Fibroblast of gingiva (primary cell): ENCODE results near the gene ATP6V1C2.

Experiments used
- DNase-seq: peaks from one replicate; pipeline ENCODE4 v3.0.0-alpha.2; 2011; ENCODE audit warnings: low read depth

The ATP6V1C2 gene

GRCh38 chr2:10732924-10733565, 11.6 kb downstream of the ATP6V1C2 start:
- DNase-seq, result no peak

- no peak for DNase-seq
Measured at GRCh38 chr2:10733566-10733925, 12.1 kb downstream of the ATP6V1C2 start.

- DNase-seq, result no peak
Measured at GRCh38 chr2:10733980-10734379, 12.6 kb downstream of the ATP6V1C2 start.

DNA sequence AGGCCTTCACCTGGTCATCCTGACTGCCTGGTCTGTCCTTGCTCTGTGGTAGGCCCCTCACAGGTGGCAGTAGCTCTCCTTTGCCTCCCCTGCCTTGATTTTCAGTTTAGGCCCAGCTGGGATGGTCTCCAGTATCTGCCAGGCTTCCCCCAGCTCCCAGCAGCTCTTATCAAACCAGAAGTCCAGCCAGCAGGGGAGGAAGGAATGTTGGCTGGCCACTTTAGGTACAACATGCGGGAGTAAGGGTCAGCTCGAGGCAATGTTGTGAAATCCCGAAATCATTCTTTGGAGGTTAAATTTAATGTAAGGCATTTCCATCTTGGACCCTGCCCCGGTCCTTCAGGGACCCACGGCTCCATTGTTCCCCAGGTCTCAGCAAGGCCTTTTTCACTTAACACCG, 16.8 kb downstream of the ATP6V1C2 start:
- DNase-seq, result no peak

- DNase-seq, result no peak
Measured at GRCh38 chr2:10740226-10740625, 18.8 kb downstream of the ATP6V1C2 start.

- DNase-seq, result no peak
Measured at GRCh38 chr2:10741139-10741538, 19.7 kb downstream of the ATP6V1C2 start.

DNA sequence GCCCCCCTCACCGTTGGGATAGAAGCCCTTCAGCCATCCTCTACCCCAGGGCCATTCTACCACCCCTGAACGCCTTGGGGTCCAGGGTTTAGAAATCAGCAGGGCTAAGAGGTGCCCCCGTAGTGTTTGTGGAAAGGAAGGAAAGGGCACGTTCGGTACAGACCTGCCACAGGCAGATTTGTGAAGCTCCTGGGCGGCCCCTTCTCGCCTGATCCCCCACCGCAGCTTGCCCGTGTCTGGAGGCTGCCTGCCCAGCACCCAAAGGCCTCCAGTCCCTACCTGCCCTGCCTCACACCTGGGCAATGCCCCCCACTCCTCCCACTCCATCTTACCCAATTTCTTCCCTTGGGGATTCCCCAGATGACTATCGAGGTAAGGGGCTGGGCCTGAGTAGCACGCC, 21.2 kb downstream of the ATP6V1C2 start:
- DNase-seq, result no peak

DNA sequence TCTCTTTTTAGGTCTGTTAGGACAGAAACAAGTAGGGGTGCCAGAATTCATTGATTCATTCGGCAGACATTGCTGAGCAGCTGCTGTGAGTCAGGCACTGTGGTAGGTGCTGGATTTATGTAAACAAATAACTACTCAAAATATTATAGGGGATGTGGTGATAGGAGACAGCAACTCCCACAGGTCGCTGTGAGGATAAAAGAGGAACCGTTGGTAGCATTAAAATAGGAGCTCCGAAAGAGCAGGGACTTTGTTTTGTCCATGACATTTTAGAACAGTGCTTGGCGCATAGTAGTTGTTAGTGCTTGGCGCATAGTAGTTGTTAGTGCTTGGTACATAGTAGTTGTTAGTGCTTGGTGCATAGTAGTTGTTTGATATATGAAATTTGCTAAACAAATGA, 29.2 kb downstream of the ATP6V1C2 start:
- no peak for DNase-seq

DNA sequence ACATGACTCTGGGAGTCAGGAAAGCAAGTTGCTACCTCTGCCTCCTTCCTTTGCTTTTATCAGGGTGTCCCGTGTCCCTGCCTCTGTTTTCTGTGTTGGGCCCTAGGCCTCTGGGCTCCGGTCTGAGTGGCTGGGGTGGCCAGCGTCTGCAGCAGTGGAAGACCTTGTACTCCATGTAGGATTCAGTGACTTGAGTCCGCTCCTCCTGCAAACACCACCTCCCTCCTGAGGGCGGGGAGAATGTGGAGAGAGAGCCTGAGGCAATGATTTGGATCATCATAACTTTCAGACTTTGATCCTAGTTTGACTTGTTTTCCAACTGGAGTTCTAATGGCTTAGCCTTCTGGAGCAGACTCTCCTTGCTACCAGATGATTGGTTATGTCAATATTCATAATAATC, 30.8 kb downstream of the ATP6V1C2 start:
- no peak for DNase-seq

- no peak for DNase-seq
Measured at GRCh38 chr2:10753156-10753555, 31.7 kb downstream of the ATP6V1C2 start.

GRCh38 chr2:10753876-10754275, 32.4 kb downstream of the ATP6V1C2 start:
- no peak for DNase-seq

DNA sequence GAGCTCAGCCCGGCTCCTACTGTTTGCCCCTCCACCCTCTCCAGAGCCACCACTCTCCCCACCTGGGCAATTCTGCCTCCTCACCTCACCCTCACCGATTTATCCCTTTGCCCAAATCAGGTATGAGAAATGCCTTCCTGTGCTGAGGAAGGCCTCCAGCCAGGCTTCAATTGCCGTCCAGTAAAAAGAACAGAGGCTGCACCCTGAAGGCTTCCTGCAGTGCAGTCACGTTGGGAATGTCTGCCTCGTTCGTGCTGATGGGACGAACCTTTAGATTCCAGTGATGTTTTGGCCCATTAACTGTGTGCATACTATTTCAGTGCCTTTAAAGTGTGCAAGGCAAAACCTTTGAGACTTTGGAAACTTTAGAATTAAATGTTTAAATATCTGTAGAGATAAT, 34.2 kb downstream of the ATP6V1C2 start:
- no peak for DNase-seq

DNA sequence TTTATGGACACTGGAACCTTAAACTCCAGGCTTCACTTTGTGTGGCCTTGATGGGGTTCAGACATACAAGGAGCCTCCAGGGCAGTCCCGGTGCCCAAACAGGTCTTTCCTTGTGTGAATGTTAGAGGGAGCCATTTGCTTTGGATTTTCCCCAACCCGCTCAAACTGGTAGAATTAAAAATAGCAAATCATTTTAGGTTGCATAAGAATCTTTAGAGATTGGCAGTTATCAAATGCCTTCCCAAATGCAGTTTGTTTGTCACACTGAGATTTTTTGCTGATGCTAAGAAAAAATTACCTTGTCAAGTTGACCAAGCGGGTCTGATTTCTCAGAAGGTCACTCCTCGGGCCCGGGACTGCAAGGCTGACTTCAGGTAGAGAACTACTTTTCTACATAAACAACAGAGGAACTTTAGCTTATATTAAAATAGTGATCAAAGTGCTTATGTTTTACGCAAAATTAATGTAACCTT, 36.4 kb downstream of the ATP6V1C2 start:
- DNase-seq, result no peak

DNA sequence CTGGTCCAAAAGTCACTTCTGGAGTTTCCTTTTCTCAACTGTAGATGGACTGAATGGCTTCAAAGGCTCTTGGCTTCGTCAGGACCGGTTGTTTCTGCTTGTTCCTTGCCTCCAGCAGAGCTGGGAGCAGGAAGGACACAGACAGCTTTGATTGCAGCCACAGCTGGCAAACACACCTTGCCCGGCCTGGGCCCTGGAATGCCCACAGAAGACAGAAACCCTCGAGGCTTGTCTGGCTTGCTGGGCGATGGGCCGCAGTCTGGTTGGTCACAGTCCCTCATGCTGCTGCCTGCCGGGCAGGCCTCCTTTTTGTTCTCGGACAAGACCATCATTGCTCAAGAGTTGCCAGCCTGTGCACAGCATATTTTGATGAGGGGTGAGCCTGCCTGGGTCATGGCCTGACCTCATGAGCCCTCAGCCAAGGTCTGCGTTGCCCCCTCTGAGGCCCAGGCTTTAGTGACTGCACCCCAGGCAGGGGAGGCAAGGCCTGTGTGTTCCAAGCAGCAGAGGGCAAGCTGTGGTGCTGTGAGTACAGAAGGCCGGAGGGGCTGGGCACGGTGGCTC, 37.8 kb downstream of the ATP6V1C2 start:
- no peak for DNase-seq

GRCh38 chr2:10760794-10761504, 39.5 kb downstream of the ATP6V1C2 start:
- no peak for DNase-seq

DNA sequence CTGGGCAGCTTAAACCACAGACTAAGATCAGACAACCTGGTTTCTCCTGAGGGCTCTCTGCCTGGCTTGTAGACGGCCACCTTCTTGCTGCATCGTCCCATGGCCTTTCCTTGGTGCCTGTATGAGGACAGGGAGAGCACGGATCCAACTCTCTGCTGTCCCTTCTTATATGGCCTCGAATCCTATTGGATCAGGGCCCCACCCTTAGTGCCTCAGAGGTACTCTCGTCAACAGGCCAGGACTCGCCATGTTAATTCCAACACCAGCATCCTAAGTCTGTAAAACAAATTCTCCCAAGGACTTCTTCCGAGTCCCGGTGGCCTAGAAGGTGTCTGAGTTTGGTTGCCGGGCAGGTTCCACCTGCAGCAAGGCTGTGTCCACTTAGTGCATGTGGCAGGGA, 40.2 kb downstream of the ATP6V1C2 start:
- no peak for DNase-seq

- no peak for DNase-seq
Measured at GRCh38 chr2:10762651-10763460, 41.4 kb downstream of the ATP6V1C2 start.

DNA sequence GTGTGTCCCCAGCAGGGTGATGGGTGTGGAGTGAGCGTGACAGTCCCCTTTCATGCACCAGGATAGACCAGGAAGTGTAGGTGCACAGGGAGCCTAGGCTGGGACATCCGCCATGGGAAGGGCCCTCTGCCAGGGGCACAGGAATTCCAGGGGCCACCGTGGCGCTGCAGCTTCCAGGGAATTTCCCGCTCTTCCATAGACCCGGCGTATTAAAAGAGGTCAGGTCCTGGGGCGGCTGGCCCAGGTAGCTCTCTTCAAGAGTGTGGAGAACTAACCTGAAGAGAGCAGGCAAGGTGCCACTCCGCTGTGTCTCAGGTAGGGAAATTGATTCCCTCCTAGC, 42.0 kb downstream of the ATP6V1C2 start:
- DNase-seq, result no peak

DNA sequence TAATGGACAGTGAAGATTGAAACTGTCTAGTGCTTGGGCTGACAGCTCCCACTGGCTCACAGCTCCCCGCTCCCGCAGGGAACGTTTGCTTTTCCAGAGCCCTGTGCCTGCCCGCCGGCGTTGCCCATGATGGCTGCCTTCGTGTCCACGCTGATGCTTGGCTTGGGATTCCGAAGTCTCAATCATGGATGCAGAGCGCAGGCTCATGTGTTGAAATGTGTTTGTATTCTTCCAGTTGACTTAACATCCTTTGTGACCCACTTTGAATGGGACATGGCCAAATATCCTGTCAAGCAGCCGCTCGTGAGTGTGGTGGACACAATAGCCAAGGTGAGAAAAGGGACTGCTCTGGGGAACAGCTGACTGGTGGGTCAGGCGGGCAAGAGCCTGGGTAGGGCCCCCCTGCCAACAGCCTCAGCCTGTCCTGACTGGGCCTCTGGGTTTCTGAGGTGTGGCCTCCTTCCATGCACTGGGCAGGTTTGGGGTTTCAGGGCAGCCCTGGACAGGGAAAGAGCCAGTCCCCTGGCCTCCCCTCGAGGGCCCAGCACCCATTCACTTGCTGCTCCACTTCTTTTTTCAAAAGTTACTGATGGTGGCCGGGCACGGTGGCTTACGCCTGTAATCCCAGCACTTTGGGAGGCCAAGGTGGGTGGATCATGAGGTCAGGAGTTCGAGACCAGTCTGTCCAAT, 42.8 kb downstream of the ATP6V1C2 start:
- no peak for DNase-seq

DNA sequence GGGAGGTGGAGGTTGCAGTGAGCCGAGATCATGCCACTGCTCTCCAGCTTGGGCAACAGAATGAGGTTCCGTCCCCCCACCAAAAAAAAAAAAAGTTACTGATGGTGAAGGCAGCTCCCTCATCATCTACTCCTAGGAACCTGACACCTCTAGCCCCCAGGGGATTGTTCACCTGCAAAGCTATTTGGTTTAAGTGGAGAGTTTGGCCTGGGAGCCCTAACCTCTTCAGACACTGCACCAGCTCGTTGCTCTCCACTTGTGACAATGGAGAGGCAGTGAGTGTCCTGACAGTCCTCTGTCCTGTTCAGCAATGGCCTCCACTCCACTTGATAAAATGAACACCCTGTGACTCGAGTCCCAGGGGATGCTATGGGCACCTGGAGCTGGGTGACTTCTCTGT, 43.5 kb downstream of the ATP6V1C2 start:
- no peak for DNase-seq

- no peak for DNase-seq
Measured at GRCh38 chr2:10765461-10765860, 44.0 kb downstream of the ATP6V1C2 start.

DNA sequence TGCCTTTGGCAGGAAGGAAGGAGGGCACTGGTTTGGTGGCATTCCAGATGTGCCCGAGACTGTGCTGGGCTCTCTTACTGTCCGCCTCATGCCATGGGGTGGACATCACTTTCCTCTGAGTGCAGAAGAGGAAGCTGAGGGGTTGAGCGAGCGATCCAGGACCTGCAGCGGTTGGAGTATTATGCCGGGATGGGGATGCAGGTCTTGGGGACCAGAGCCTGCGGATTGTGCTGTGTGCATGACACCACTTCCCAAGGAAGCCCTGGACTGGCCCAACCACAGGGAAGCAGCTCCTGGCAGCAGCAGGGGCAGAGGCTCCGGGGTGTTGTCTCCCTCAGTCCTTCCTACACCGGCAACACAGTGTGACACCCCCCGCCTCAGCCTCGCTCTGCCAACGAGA, 44.5 kb downstream of the ATP6V1C2 start:
- DNase-seq, result no peak
